Trophoblast cell (in vitro differentiated cells and primary cell): Measurements from ENCODE around the gene PRLR.
A peak's percentile ranks its signal among the peaks of the same experiment; 100 is the strongest.

ENCODE experiments used
- DNase-seq, 2 donors: peaks; one replicate each; pipeline ENCODE4 v3.0.0-alpha.2; 2016
- H2AFZ ChIP-seq: 2 replicates; pipeline ENCODE4 v1.6.1; 2013; ENCODE audit warnings: low read length, moderate library complexity, mild to moderate bottlenecking; ENCODE audit not compliant: insufficient read depth, poor library complexity
- H2AK5ac ChIP-seq: 2 replicates; pipeline ENCODE4 v1.6.1; 2013; ENCODE audit warnings: mild to moderate bottlenecking, low read length
- H2BK120ac ChIP-seq: 2 replicates; pipeline ENCODE4 v1.6.1; 2013; ENCODE audit warnings: low read length, mild to moderate bottlenecking, moderate library complexity; ENCODE audit not compliant: insufficient read depth, poor library complexity
- H2BK12ac ChIP-seq: 2 replicates; pipeline ENCODE4 v1.6.1; 2013; ENCODE audit warnings: mild to moderate bottlenecking, low read length, moderate library complexity
- H2BK5ac ChIP-seq: 2 replicates; pipeline ENCODE4 v1.6.1; 2013; ENCODE audit warnings: low read length, low read depth, moderate library complexity, mild to moderate bottlenecking; ENCODE audit not compliant: poor library complexity
- H3K14ac ChIP-seq: 2 replicates; pipeline ENCODE4 v1.6.1; 2013; ENCODE audit warnings: mild to moderate bottlenecking, low read length
- H3K18ac ChIP-seq: 2 replicates; pipeline ENCODE4 v1.6.1; 2013; ENCODE audit warnings: mild to moderate bottlenecking, low read length
- H3K23ac ChIP-seq: 2 replicates; pipeline ENCODE4 v1.6.1; 2013; ENCODE audit warnings: low read length
- H3K27ac ChIP-seq: 2 replicates; pipeline ENCODE4 v1.5.1; 2013; ENCODE audit warnings: low read depth, mild to moderate bottlenecking, inconsistent platforms, low read length, moderate library complexity
- H3K27me3 ChIP-seq: 2 replicates; pipeline ENCODE4 v1.6.1; 2013; ENCODE audit warnings: inconsistent platforms, mild to moderate bottlenecking, low read length, moderate library complexity; ENCODE audit not compliant: insufficient read depth
- H3K36me3 ChIP-seq, 2 experiments: 1 replicate in 1 of 2; 2 replicates in 1 of 2; pipeline ENCODE4 v1.6.1; 2013; ENCODE audit warnings: low read length in 2 of 2, mild to moderate bottlenecking in 2 of 2, moderate library complexity in 1 of 2; ENCODE audit not compliant: insufficient read depth in 2 of 2, control insufficient read depth in 1 of 2
- H3K4ac ChIP-seq: 2 replicates; pipeline ENCODE4 v1.6.1; 2013; ENCODE audit warnings: low read depth, mild to moderate bottlenecking, low read length, moderate library complexity
- H3K4me1 ChIP-seq, 2 experiments: 1 replicate in 1 of 2; 2 replicates in 1 of 2; pipeline ENCODE4 v1.6.1; 2013; ENCODE audit warnings: low read length in 2 of 2, mild to moderate bottlenecking in 2 of 2, moderate library complexity in 1 of 2; ENCODE audit not compliant: insufficient read depth in 2 of 2, control insufficient read depth in 1 of 2
- H3K4me2 ChIP-seq: 2 replicates; pipeline ENCODE4 v1.6.1; 2013; ENCODE audit warnings: inconsistent platforms, mild to moderate bottlenecking, low read length, moderate library complexity
- H3K4me3 ChIP-seq: 2 replicates; pipeline ENCODE4 v1.5.1; 2013; ENCODE audit warnings: mild to moderate bottlenecking, low read depth, low read length, inconsistent platforms
- H3K79me1 ChIP-seq: one replicate; pipeline ENCODE4 v1.6.1; 2013; ENCODE audit warnings: low read length
- H3K79me2 ChIP-seq: 2 replicates; pipeline ENCODE4 v1.6.1; 2013; ENCODE audit warnings: low read length, mild to moderate bottlenecking; ENCODE audit not compliant: control insufficient read depth, insufficient read depth, poor library complexity
- H3K9ac ChIP-seq: 2 replicates; pipeline ENCODE4 v1.6.1; 2013; ENCODE audit warnings: mild to moderate bottlenecking, low read length
- H3K9me3 ChIP-seq: 2 replicates; pipeline ENCODE4 v1.6.1; 2013; ENCODE audit warnings: low read depth, mild to moderate bottlenecking, control low read depth, inconsistent platforms, low read length; ENCODE audit not compliant: insufficient read depth
- H4K12ac ChIP-seq: 2 replicates; pipeline ENCODE4 v1.6.1; 2013; ENCODE audit warnings: low read depth, mild to moderate bottlenecking, low read length, moderate library complexity
- H4K8ac ChIP-seq: 2 replicates; pipeline ENCODE4 v1.6.1; 2013; ENCODE audit warnings: low read depth, mild to moderate bottlenecking, low read length, moderate library complexity
- H4K91ac ChIP-seq: one replicate; pipeline ENCODE4 v1.6.1; 2013; ENCODE audit warnings: low read depth, mild to moderate bottlenecking, low read length, moderate library complexity
- WGBS: extraction: QIAGEN DNeasy Blood & Tissue Kit; methylation state at CpG from one replicate; pipeline ENCODE4 v1.1.7; 2013; ENCODE audit warnings: missing lambda C conversion rate; ENCODE audit not compliant: insufficient read length, insufficient coverage; ENCODE audit errors: extremely low coverage; 5-methylcytosine and 5-hydroxymethylcytosine counted together

PRLR gene

DNA sequence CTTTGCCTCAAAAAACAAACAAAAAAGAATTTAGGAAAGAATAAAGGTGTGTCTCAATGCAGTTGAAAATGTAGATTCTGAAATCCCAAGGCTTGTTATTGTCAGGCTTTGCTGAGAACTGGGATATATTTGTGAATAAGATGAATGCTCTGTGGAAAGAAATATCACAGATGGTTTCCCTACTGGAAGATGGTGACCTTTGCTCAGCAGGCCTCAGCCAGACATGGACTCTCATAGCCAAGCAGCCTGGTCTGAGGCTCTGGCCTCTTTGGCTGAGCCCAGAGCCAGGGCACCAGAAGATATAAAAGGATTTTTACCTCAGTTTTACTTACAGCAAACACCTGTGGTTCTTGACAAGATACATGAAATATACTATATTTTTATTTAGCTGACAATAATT lies 219.6 kb downstream of the PRLR start:
- H3K4me1 ChIP-seq, result no peaks in the 10 kb centered on the region
- no peak overlapping the region for H3K9ac ChIP-seq
- no peaks in the 10 kb centered on the region for H3K27me3 ChIP-seq
- no peak overlapping the region for H3K4me3 ChIP-seq
- no peak overlapping the region for H2BK12ac ChIP-seq
- no peak overlapping the region for H3K27ac ChIP-seq
- H2BK120ac ChIP-seq, result no peak overlapping the region
- H4K12ac ChIP-seq, result no peak overlapping the region
- no peak for DNase-seq
- no peaks in the 10 kb centered on the region for H3K79me2 ChIP-seq
- no peaks in the 10 kb centered on the region for H3K36me3 ChIP-seq
- no peak overlapping the region for H3K4ac ChIP-seq
- no peak overlapping the region for H2AFZ ChIP-seq
- H2BK5ac ChIP-seq, result no peak overlapping the region
- no peaks in the 10 kb centered on the region for H3K9me3 ChIP-seq
- no peak overlapping the region for H2AK5ac ChIP-seq
- H3K79me1 ChIP-seq, result no peaks in the 10 kb centered on the region
- H3K4me2 ChIP-seq, result no peak overlapping the region
- no peak overlapping the region for H4K91ac ChIP-seq
- H4K8ac ChIP-seq, result no peak overlapping the region
- H3K14ac ChIP-seq, result no peak overlapping the region
- no peak overlapping the region for H3K23ac ChIP-seq
- no peak overlapping the region for H3K18ac ChIP-seq

DNA sequence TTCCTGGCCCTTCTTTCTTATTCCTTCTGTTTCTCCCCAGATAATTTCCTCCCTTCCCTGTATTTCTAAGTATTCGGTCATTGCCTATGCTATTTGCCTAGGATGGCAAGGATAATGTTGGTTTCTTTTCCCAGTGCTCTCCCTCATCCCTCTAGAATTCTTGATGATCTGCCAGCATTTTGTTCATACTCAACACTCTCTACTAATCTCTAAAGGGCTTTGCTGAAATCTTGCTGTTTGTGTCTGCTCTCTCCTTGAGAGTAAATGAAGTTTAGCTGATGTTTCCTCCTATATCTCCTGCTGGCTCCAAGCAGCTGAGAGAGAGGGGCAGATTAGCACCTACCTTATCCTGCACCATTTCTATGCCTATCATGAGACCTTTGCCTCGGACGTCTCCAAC lies 220.6 kb downstream of the PRLR start:
- H3K23ac ChIP-seq, result no peak overlapping the region
- no peak overlapping the region for H2AK5ac ChIP-seq
- H3K14ac ChIP-seq, result no peak overlapping the region
- no peak overlapping the region for H3K9ac ChIP-seq
- H2BK12ac ChIP-seq, result no peak overlapping the region
- no CpG with 5 or more reads among the region's 3 CpGs for WGBS
- no peak overlapping the region for H2BK5ac ChIP-seq
- H3K4me2 ChIP-seq, result no peak overlapping the region
- no peaks in the 10 kb centered on the region for H3K27me3 ChIP-seq
- H3K4me1 ChIP-seq, result no peaks in the 10 kb centered on the region
- DNase-seq, result no peak
- no peaks in the 10 kb centered on the region for H3K79me1 ChIP-seq
- H2BK120ac ChIP-seq, result no peak overlapping the region
- H2AFZ ChIP-seq, result no peak overlapping the region
- no peak overlapping the region for H3K4me3 ChIP-seq
- H3K27ac ChIP-seq, result no peak overlapping the region
- no peak overlapping the region for H3K4ac ChIP-seq
- no peak overlapping the region for H3K18ac ChIP-seq
- no peaks in the 10 kb centered on the region for H3K9me3 ChIP-seq
- no peaks in the 10 kb centered on the region for H3K79me2 ChIP-seq
- no peak overlapping the region for H4K12ac ChIP-seq
- H4K8ac ChIP-seq, result no peak overlapping the region
- no peak overlapping the region for H4K91ac ChIP-seq
- H3K36me3 ChIP-seq, result no peaks in the 10 kb centered on the region

DNA sequence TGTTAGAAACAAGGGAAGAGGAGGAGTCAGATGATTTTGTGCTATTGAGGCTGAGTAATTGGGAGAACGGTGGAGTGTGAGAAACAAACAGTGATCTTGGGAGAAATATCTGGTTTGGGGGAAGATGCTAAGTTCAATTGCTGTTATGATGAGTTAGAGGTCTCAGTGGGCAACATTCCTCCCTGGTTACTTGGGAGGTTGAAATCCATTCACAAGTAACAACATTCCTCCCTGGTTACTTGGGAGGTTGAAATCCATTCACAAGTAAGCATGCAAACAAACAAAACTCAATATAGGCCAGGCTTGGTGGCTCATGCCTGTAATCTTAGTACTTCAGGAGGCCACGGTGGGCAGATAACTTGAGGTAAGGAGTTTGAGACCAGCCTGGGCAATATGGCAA lies 221.3 kb downstream of the PRLR start:
- no peak overlapping the region for H4K91ac ChIP-seq
- no peak overlapping the region for H2AFZ ChIP-seq
- no peak overlapping the region for H4K12ac ChIP-seq
- no peak overlapping the region for H3K9ac ChIP-seq
- no peaks in the 10 kb centered on the region for H3K4me1 ChIP-seq
- H3K4ac ChIP-seq, result no peak overlapping the region
- DNase-seq, result no peak
- H3K14ac ChIP-seq, result no peak overlapping the region
- H3K18ac ChIP-seq, result no peak overlapping the region
- no peaks in the 10 kb centered on the region for H3K79me2 ChIP-seq
- no peak overlapping the region for H3K4me3 ChIP-seq
- no peaks in the 10 kb centered on the region for H3K9me3 ChIP-seq
- WGBS, result no CpG with 5 or more reads among the region's 2 CpGs
- H2BK12ac ChIP-seq, result no peak overlapping the region
- H3K4me2 ChIP-seq, result no peak overlapping the region
- H2BK5ac ChIP-seq, result no peak overlapping the region
- no peak overlapping the region for H2AK5ac ChIP-seq
- H3K27ac ChIP-seq, result no peak overlapping the region
- H3K27me3 ChIP-seq, result no peaks in the 10 kb centered on the region
- no peaks in the 10 kb centered on the region for H3K36me3 ChIP-seq
- H3K23ac ChIP-seq, result no peak overlapping the region
- no peaks in the 10 kb centered on the region for H3K79me1 ChIP-seq
- H2BK120ac ChIP-seq, result no peak overlapping the region
- no peak overlapping the region for H4K8ac ChIP-seq

GRCh38 chr5:35004771-35005170 lies 225.5 kb downstream of the PRLR start:
- Histone ChIP-seq H3K79me2 (no peaks in the 10 kb centered on the region), H3K14ac (no peak overlapping the region), H3K27ac (no peak overlapping the region), H3K18ac (no peak overlapping the region), H3K9ac (no peak overlapping the region), H2BK120ac (no peak overlapping the region), H2BK5ac (no peak overlapping the region), H2AFZ (no peak overlapping the region), H3K4me1 (no peaks in the 10 kb centered on the region), H3K23ac (no peak overlapping the region), H3K4me3 (no peak overlapping the region), H4K12ac (no peak overlapping the region), H4K8ac (no peak overlapping the region), H3K36me3 (no peaks in the 10 kb centered on the region), H3K9me3 (no peaks in the 10 kb centered on the region), H4K91ac (no peak overlapping the region), H3K4ac (no peak overlapping the region), H2AK5ac (no peak overlapping the region), H3K27me3 (no peaks in the 10 kb centered on the region), H3K4me2 (no peak overlapping the region), H3K79me1 (no peaks in the 10 kb centered on the region), H2BK12ac (no peak overlapping the region)
- no CpG with 5 or more reads among the region's 1 CpG for WGBS
- DNase-seq, result no peak

- Histone ChIP-seq H4K8ac (no peak overlapping the region), H3K4me3 (no peak overlapping the region), H2BK12ac (no peak overlapping the region), H3K23ac (no peak overlapping the region), H3K18ac (no peak overlapping the region), H3K36me3 (no peaks in the 10 kb centered on the region), H3K4me1 (no peaks in the 10 kb centered on the region), H4K12ac (no peak overlapping the region), H3K79me2 (no peaks in the 10 kb centered on the region), H2AK5ac (no peak overlapping the region), H3K4ac (no peak overlapping the region), H3K9me3 (no peaks in the 10 kb centered on the region), H2AFZ (no peak overlapping the region), H3K27me3 (no peaks in the 10 kb centered on the region), H3K79me1 (no peaks in the 10 kb centered on the region), H2BK120ac (no peak overlapping the region), H3K14ac (no peak overlapping the region), H2BK5ac (no peak overlapping the region), H3K4me2 (no peak overlapping the region), H4K91ac (no peak overlapping the region), H3K27ac (no peak overlapping the region), H3K9ac (peak overlapping the region; percentile 7)
- WGBS, result no CpG with 5 or more reads among the region's 5 CpGs
- DNase-seq, result no peak
Observed at GRCh38 chr5:35004200-35004599, 226.1 kb downstream of the PRLR start.
